HCT116 (cell line): ENCODE measurements around the gene MITD1. TPM values are rescaled to one million over a fixed set of nuclear protein-coding genes. Genes with fewer than 3 reads are reported as not detected.

Experiments used
- ATAC-seq: fragments of 200-7000 bp; cut with Tn5 transposase; 2 replicates; pipeline ENCODE4 v1.9.1; 2020; ENCODE audit warnings: mild to moderate bottlenecking, moderate library complexity
- BruUV-seq: library from RNA; stranded (reverse); fragments of 400-500 nt; replicated peaks from 2 replicates; lab custom pipeline; 2021; lab: Mats Ljungman, UMichigan
- CTCF ChIA-PET: fragments of 300-600 bp; sonication (Branson Sonifier 250); formaldehyde crosslinking; loops from one replicate; lab custom pipeline; 2021; ENCODE audit warnings: antibody characterized with exemption; lab: Charles Lee
- POLR2A ChIA-PET: fragments of 300-600, 350-600 bp; sonication (Branson Sonifier 250); formaldehyde crosslinking; loops from one replicate; lab custom pipeline; 2021; ENCODE audit warnings: antibody characterized with exemption; lab: Charles Lee
- RAD21 ChIA-PET, 2 experiments: fragments of 300-600 bp; sonication (Branson Sonifier 250); formaldehyde crosslinking; loops; one replicate each; lab custom pipeline; 2023; ENCODE audit warnings: low total read pairs in 2 of 2; ENCODE audit not compliant: uncharacterized antibody in 2 of 2, unreplicated experiment in 2 of 2, low non-redundant PET in 1 of 2; lab: Charles Lee
- DNase-seq: peaks from one replicate; pipeline ENCODE4 v3.0.0-alpha.2; 2010; ENCODE audit warnings: low read depth, low spot score
- H2AFZ ChIP-seq: fragments of 200-600 bp; shearing (Covaris generic), sonication (generic); 2 replicates; pipeline ENCODE4 v1.6.1; 2017; ENCODE audit warnings: low read depth, mixed run types, mixed read lengths, antibody characterized with exemption, low read length; ENCODE audit not compliant: poor library complexity, severe bottlenecking
- H3K27ac ChIP-seq: 2 replicates; pipeline ENCODE4 v1.5.1; 2012; ENCODE audit warnings: low read depth, low read length
- H3K27me3 ChIP-seq: fragments of 200-600 bp; sonication (generic); 2 replicates; pipeline ENCODE4 v1.6.1; 2016; ENCODE audit warnings: mixed run types, low read length, mixed read lengths; ENCODE audit not compliant: insufficient read depth
- H3K36me3 ChIP-seq, 2 experiments: fragments of 200-500 bp in 1 of 2; fragments of 200-600 bp in 1 of 2; sonication (Bioruptor generic) in 1 of 2; sonication (generic) in 1 of 2; 2 replicates each; pipeline versions ENCODE4 v1.5.1 to v1.6.1; 2014 to 2016; ENCODE audit warnings: low read length in 2 of 2, inconsistent platforms in 1 of 2, mixed read lengths in 1 of 2, mixed run types in 1 of 2; ENCODE audit not compliant: insufficient read depth in 2 of 2, control insufficient read depth in 1 of 2
- H3K4me1 ChIP-seq, 2 experiments: fragments of 200-600 bp in 1 of 2; sonication (generic) in 1 of 2; 2 replicates each; pipeline versions ENCODE4 v1.5.1 to v1.6.1; 2012 to 2017; ENCODE audit warnings: low read length in 2 of 2, inconsistent platforms in 1 of 2, mild to moderate bottlenecking in 1 of 2, mixed read lengths in 1 of 2, mixed run types in 1 of 2, moderate library complexity in 1 of 2; ENCODE audit not compliant: insufficient read depth in 2 of 2, control insufficient read depth in 1 of 2
- H3K4me2 ChIP-seq: fragments of 200-600 bp; sonication (generic); 2 replicates; pipeline ENCODE4 v1.6.1; 2017; ENCODE audit warnings: mixed run types, low read length, mixed read lengths
- H3K4me3 ChIP-seq, 2 experiments: fragments of 200-600 bp in 1 of 2; sonication (generic) in 1 of 2; replicated peaks in 1 of 2; 2 replicates each; pipeline ENCODE4 v1.5.1; 2011 to 2016; ENCODE audit warnings: low read length in 2 of 2, control low read depth in 1 of 2, low read depth in 1 of 2, mild to moderate bottlenecking in 1 of 2, mixed read lengths in 1 of 2, mixed run types in 1 of 2
- H3K79me2 ChIP-seq: fragments of 200-600 bp; sonication (generic); 2 replicates; pipeline ENCODE4 v1.6.1; 2017; ENCODE audit warnings: mild to moderate bottlenecking, mixed run types, low read length, moderate library complexity, mixed read lengths; ENCODE audit not compliant: insufficient read depth
- H3K9ac ChIP-seq: fragments of 200-600 bp; sonication (generic); 2 replicates; pipeline ENCODE4 v1.6.1; 2016; ENCODE audit warnings: low read length, mixed read lengths
- H3K9me2 ChIP-seq: fragments of 200-600 bp; sonication (generic), shearing (Covaris generic); 2 replicates; pipeline ENCODE4 v1.6.1; 2017; ENCODE audit warnings: mixed run types, mild to moderate bottlenecking, moderate library complexity; ENCODE audit not compliant: insufficient read depth
- H3K9me3 ChIP-seq, 2 experiments: fragments of 200-500 bp in 1 of 2; fragments of 200-600 bp in 1 of 2; sonication (Bioruptor generic) in 1 of 2; sonication (generic) in 1 of 2; 2 replicates each; pipeline ENCODE4 v1.6.1; 2014 to 2017; ENCODE audit warnings: low read length in 2 of 2, mixed read lengths in 2 of 2, inconsistent platforms in 1 of 2, low read depth in 1 of 2, mild to moderate bottlenecking in 1 of 2, mixed run types in 1 of 2, moderate library complexity in 1 of 2; ENCODE audit not compliant: control insufficient read depth in 1 of 2, insufficient read depth in 1 of 2
- H4K20me1 ChIP-seq: fragments of 200-600 bp; sonication (generic), shearing (Covaris generic); 2 replicates; pipeline ENCODE4 v1.6.1; 2017; ENCODE audit warnings: mixed run types, mild to moderate bottlenecking, moderate library complexity; ENCODE audit not compliant: insufficient read depth
- CBX3 ChIP-seq: IDR thresholded peaks from 2 replicates; pipeline ENCODE4 v1.6.1; 2012; ENCODE audit warnings: low read depth
- CEBPB ChIP-seq: IDR thresholded peaks from 2 replicates; pipeline ENCODE4 v1.6.1; 2012; ENCODE audit warnings: low read depth
- EZH2phosphoT487 ChIP-seq: fragments of 200-600 bp; IDR thresholded peaks from 2 replicates; pipeline ENCODE4 v1.6.1; 2018; ENCODE audit warnings: antibody characterized with exemption, borderline replicate concordance
- SRF ChIP-seq: IDR thresholded peaks from 2 replicates; pipeline ENCODE4 v1.6.1; 2012; ENCODE audit warnings: low read depth
- YY1 ChIP-seq: IDR thresholded peaks from 2 replicates; pipeline ENCODE4 v1.6.1; 2011; ENCODE audit warnings: low read length, low read depth, moderate library complexity, mild to moderate bottlenecking; ENCODE audit not compliant: insufficient replicate concordance; ENCODE audit errors: extremely low read depth
- intact Hi-C: fragments of 100-400 bp; cut with micrococcal nuclease; formaldehyde crosslinking; loops from 2 replicates; pipeline ENCODE4 v1.10.0; 2022
- total RNA-seq: library from RNA; stranded (reverse); gene quantifications from one replicate; pipeline ENCODE4 v1.2.1, GENCODE V29; 2021; ENCODE audit not compliant: unreplicated experiment
- TF ChIP-seq, protein P1 (sequence below), 3 experiments: fragments of 200-600 bp in 1 of 3; sonication (generic) in 1 of 3; IDR thresholded peaks in 2 of 3; conservative IDR thresholded peaks in 1 of 3; 2 replicates each; pipeline ENCODE4 v1.5.1; 2012 to 2017; ENCODE audit warnings: low read depth in 2 of 3, low read length in 2 of 3, antibody characterized with exemption in 1 of 3, borderline replicate concordance in 1 of 3, control low read depth in 1 of 3, mild to moderate bottlenecking in 1 of 3, mixed read lengths in 1 of 3, mixed run types in 1 of 3, moderate library complexity in 1 of 3; ENCODE audit not compliant: insufficient read depth in 1 of 3
- TF ChIP-seq, protein P2 (sequence below): IDR thresholded peaks from 2 replicates; pipeline ENCODE4 v1.6.1; 2012
- TF ChIP-seq, protein P3 (sequence below): IDR thresholded peaks from 2 replicates; pipeline ENCODE4 v1.6.1; 2012

MITD1 gene
- total RNA-seq, 1 experiment from 2014 or later = 20.7 TPM

DNA sequence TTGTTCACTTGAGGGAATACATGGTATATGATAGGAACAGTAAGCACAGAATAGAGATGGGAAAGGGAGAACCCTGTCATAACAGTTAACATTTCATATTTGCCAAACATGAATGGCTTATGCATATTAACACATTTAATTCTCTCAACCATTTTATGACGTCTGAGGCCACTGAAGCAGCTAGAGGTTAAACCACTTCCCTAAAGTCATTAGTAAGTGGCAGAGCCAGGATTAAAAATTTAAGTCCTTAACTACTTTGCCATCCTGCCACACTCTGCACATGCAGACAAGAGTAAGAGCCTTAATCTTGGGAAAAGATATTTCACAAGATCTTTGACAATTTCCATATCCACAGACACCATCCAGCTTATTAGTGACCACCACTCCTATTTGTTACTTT lies 24.0 kb downstream of the MITD1 start:
- ChIA-PET POLR2A (no interaction called here), RAD21 (no interaction called here), CTCF (no interaction called here)
- H3K4me1 ChIP-seq = peaks cover 13 to 15% of the 10 kb centered on the region in 2 experiments
- peaks cover 5% of the 10 kb centered on the region; the same call in 1 of the 2 replicates for H3K79me2 ChIP-seq
- ATAC-seq = no peak
- no peak for DNase-seq
- intact Hi-C loops = loop anchor here (10.0 kb wide), 1 partner anchor 338 kb away; the partner anchor contains the start of gene REV1
- H3K9ac ChIP-seq = no peak overlapping the region
- no peak overlapping the region for H3K27ac ChIP-seq
- no peak overlapping the region for H3K4me2 ChIP-seq
- H3K36me3 ChIP-seq = 0 out of 4 replicates have a peak, but pooled peaks cover 0 to 3% of the 10 kb centered on the region in 2 experiments
- H3K9me2 ChIP-seq = no peaks in the 10 kb centered on the region
- no peaks in the 10 kb centered on the region for H3K27me3 ChIP-seq
- TF ChIP-seq, protein P1, sequence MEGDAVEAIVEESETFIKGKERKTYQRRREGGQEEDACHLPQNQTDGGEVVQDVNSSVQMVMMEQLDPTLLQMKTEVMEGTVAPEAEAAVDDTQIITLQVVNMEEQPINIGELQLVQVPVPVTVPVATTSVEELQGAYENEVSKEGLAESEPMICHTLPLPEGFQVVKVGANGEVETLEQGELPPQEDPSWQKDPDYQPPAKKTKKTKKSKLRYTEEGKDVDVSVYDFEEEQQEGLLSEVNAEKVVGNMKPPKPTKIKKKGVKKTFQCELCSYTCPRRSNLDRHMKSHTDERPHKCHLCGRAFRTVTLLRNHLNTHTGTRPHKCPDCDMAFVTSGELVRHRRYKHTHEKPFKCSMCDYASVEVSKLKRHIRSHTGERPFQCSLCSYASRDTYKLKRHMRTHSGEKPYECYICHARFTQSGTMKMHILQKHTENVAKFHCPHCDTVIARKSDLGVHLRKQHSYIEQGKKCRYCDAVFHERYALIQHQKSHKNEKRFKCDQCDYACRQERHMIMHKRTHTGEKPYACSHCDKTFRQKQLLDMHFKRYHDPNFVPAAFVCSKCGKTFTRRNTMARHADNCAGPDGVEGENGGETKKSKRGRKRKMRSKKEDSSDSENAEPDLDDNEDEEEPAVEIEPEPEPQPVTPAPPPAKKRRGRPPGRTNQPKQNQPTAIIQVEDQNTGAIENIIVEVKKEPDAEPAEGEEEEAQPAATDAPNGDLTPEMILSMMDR (IDR thresholded peaks at IDR 0.05 in 2 of 3, conservative IDR thresholded peaks at IDR 0.05 in 1 of 3; ENCODE audit: borderline replicate concordance in 1 of 3, insufficient read depth in 1 of 3, low read depth in 2 of 3, low read length in 2 of 3) = no peak
- TF ChIP-seq CBX3 (no peak), EZH2phosphoT487 (no peak)
- H2AFZ ChIP-seq = no peak overlapping the region
- BruUV-seq = no TSS peak
- no peak overlapping the region for H3K4me3 ChIP-seq
- H4K20me1 ChIP-seq = no peaks in the 10 kb centered on the region
- no peaks in the 10 kb centered on the region for H3K9me3 ChIP-seq

DNA sequence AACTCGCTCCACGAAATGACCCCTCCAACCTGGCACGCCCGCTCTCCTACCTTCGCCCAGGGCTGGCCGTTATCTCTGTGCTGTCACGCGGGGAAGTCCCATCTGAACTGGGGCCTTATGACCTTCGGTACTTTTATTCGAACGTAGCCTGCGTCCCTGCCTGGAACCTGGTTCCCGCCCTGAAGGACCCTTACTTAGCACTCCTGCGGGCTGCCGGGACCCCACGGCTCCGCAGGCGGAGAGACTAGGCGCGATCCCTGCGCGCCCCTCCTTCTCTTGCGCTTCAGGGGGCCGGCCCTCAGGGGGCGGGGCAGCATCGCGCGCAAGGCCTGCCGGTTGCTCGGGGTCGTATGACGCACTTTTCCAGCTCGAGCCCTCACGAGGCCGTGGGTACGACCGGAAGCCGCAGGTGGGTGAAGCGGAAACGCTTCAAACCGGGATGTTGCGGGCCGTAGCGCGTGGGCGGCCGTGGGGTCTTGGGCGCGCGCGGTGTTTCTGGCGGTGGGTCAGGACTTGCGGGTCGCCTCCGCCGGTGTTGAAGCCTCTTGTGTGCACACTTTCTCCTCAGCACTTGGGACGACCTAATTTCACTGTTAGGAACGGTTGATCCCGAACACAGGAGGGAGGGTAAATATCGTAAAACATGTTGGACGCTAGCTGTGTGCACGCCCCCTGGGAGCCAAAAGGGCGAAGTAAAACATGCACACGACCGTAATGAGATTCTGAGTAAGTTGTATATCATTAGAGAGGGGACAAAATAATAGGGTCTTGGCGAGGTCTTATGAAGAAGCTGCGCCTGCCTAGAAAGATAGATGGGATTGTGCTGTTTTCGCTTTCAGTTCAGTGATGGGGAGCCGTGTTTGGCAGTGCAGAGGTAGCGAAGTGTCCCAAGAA lies 26.0 kb downstream of the MITD1 start, which contains the start of the genes LIPT1 and TSGA10:
Gene LIPT1, plus strand, starts transcription at position 325 of the 894 bp plus-strand sequence. CDS start 6,991 bp downstream, outside the sequence.
Gene TSGA10, minus strand, starts transcription at position 300 of the 894 bp plus-strand sequence. CDS start 45,503 bp downstream, outside the sequence.
- RAD21 ChIA-PET = interaction anchor here in 1 of 2 experiments (0.6 kb wide), 1 partner anchor 11 kb away, joined by 4 read pairs; no protein-coding TSS in a partner anchor
- TF ChIP-seq, protein P2, sequence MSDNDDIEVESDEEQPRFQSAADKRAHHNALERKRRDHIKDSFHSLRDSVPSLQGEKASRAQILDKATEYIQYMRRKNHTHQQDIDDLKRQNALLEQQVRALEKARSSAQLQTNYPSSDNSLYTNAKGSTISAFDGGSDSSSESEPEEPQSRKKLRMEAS = peak; percentile 99
- TF ChIP-seq, protein P1 (IDR thresholded peaks at IDR 0.05 in 2 of 3, conservative IDR thresholded peaks at IDR 0.05 in 1 of 3; ENCODE audit: borderline replicate concordance in 1 of 3, insufficient read depth in 1 of 3, low read depth in 2 of 3, low read length in 2 of 3) = 0 out of 6 replicates have a peak, but pooled peaks of 1 of the 3 experiments have one; percentile 7
- TF ChIP-seq YY1 (no peak), SRF (no peak; the same call in 1 of the 2 replicates), CEBPB (no peak)
- TF ChIP-seq, protein P3, sequence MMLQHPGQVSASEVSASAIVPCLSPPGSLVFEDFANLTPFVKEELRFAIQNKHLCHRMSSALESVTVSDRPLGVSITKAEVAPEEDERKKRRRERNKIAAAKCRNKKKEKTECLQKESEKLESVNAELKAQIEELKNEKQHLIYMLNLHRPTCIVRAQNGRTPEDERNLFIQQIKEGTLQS = no peak

More for the DNA sequence above, 26.0 kb downstream of the MITD1 start, which contains the start of the genes LIPT1 and TSGA10:
- Histone ChIP-seq H3K36me3 (0 out of 4 replicates have a peak, but pooled peaks cover 0 to 3% of the 10 kb centered on the region in 2 experiments), H3K9me3 (no peaks in the 10 kb centered on the region), H3K27ac (peak within 1 kb of the TSS; percentile 61), H3K4me2 (peak within 1 kb of the TSS; percentile 70), H3K9ac (peak within 1 kb of the TSS; percentile 78), H3K4me3 (peak within 1 kb of the TSS; percentile 71 to 81), H4K20me1 (no peaks in the 10 kb centered on the region), H3K9me2 (no peaks in the 10 kb centered on the region), H3K27me3 (no peaks in the 10 kb centered on the region), H3K79me2 (peaks cover 5% of the 10 kb centered on the region; the same call in 1 of the 2 replicates), H2AFZ (peak within 1 kb of the TSS; percentile 26), H3K4me1 (peaks cover 13 to 15% of the 10 kb centered on the region in 2 experiments)
- ChIA-PET CTCF (interaction anchor here (0.7 kb wide), 1 partner anchor 9 kb away, joined by 3 read pairs; no protein-coding TSS in a partner anchor), POLR2A (interaction anchor here (1.0 to 1.5 kb wide), 2 partner anchors 9 to 14 kb away, joined by 5 to 9 read pairs; partner anchors contain the start of gene C2orf15)
- ATAC-seq = peak; percentile 96
- peak; percentile 82 for DNase-seq
- TSS peak; percentile 76 for BruUV-seq
- intact Hi-C loops = loop anchor here (10.0 kb wide), 1 partner anchor 340 kb away; the partner anchor contains the start of gene REV1
